Activated naive CD4-positive, alpha-beta T cell treated with anti-CD3 and anti-CD28 coated beads for 36 hours (primary cell): ENCODE data around the gene GJB6. TPM values are rescaled to one million over a fixed set of nuclear protein-coding genes. Genes with fewer than 3 reads are reported as not detected.

Source experiments
- CTCF ChIA-PET: fragments of 350-600 bp; sonication (Branson Sonifier 250); formaldehyde crosslinking; loops from one replicate; lab custom pipeline; 2021; ENCODE audit warnings: antibody characterized with exemption; lab: Charles Lee
- DNase-seq: peaks from one replicate; pipeline ENCODE4 v3.0.0-alpha.2; 2020
- H3K27ac Mint-ChIP-seq: one replicate; pipeline ENCODE4 v1.8.0; 2021; ENCODE audit warnings: mild to moderate bottlenecking, mixed read lengths
- H3K27me3 Mint-ChIP-seq: one replicate; pipeline ENCODE4 v1.8.0; 2021; ENCODE audit warnings: low read depth, mixed read lengths
- H3K36me3 Mint-ChIP-seq: one replicate; pipeline ENCODE4 v1.8.0; 2021; ENCODE audit warnings: low read depth, mixed read lengths
- H3K4me1 Mint-ChIP-seq: one replicate; pipeline ENCODE4 v1.8.0; 2021; ENCODE audit warnings: low read depth, mixed read lengths
- H3K4me3 Mint-ChIP-seq: one replicate; pipeline ENCODE4 v1.8.0; 2021; ENCODE audit warnings: mild to moderate bottlenecking, moderate library complexity, mixed read lengths
- H3K9me3 Mint-ChIP-seq: one replicate; pipeline ENCODE4 v1.8.0; 2021; ENCODE audit warnings: mixed read lengths
- intact Hi-C: fragments of 100-400 bp; cut with micrococcal nuclease; formaldehyde crosslinking; loops from one replicate; pipeline ENCODE4 v1.15.1; 2023
- total RNA-seq, 2 experiments: library from RNA; stranded (reverse); gene quantifications; one replicate each; pipeline ENCODE4 v1.2.3, GENCODE V29; 2021

GJB6 gene
- total RNA-seq, 2 experiments from 2014 or later: 0.30 to 0.50 TPM

DNA sequence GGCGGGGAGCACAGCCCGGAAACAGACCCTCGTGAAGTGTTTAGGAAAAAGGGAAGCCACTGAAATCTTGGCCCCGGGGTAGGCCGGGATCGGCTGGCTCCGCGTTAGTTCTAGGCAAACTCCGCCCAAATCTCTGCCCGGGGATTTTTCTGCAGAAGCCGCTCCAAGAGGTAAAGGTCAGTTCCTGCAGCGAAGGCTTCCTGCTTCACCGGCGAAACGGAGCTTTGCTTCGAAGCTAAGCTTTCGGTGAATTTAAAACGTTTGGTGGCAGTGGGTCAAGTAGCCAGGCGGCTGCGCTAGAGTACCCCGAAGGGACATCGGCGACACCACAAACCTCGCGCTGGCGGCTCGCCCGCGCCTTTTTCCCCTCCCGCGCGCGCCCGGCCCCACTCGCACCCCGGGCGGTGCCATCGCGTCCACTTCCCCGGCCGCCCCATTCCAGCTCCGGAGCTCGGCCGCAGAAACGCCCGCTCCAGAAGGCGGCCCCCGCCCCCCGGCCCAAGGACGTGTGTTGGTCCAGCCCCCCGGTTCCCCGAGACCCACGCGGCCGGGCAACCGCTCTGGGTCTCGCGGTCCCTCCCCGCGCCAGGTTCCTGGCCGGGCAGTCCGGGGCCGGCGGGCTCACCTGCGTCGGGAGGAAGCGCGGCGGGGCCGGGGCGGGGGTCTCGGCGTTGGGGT, 39.8 kb downstream of the GJB6 start:
- H3K27me3 Mint-ChIP-seq: peaks cover 45% of the 10 kb centered on the region
- no peaks in the 10 kb centered on the region for H3K36me3 Mint-ChIP-seq
- intact Hi-C loops: loop anchor here (2.0 kb wide), 1 partner anchor 711 kb away; the partner anchor contains the start of gene XPO4
- H3K27ac Mint-ChIP-seq: no peak overlapping the region
- peaks cover 13% of the 10 kb centered on the region for H3K4me1 Mint-ChIP-seq
- H3K9me3 Mint-ChIP-seq: no peaks in the 10 kb centered on the region
- CTCF ChIA-PET: interaction anchor here (1.5 to 2.9 kb wide), 2 partner anchors 10 to 302 kb away, joined by 4 to 14 read pairs; no protein-coding TSS in a partner anchor
- DNase-seq: peak; percentile 50
- peak overlapping the region; percentile 65 for H3K4me3 Mint-ChIP-seq

DNA sequence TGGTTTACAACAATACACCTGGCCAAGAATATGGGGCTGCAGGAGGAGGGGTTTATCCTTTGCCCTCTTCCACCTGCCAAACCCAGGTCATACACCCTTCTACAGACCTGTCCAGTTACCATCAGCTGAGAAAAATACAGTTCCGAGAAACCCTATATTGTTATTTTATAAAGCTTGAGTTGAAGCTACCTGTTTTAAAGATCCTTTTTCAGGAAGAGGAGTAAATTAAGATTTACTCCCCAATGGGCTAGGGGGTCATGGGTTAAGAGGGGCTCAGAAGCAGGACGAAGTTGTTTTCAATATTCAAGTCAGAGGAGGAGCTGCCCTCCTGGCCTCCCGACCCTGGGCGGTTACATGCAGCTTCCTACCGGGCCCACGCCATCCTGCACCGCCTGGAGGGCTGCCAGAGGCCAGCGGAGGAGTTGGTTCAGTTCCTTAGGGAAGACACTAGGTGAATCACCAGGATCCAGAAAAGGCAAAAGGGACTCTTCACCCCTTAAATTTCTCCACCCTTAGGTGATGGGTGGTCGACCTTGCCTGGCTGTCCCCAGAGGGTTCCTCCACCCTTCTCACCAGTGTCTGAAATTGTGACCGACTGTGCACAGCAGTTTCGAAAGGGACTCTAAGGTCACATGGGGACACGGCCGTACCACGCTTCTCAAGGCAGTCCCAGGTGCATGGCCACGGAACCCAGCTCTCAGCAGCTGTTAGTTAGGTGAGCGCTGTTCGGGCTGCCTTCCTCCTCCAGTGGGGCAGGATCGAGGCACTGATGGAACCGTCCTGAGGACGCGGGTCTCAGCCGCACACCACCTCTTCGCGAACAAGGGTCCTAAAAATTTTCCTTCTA, 40.6 kb downstream of the GJB6 start:
- intact Hi-C loops: loop anchor here (2.0 kb wide), 1 partner anchor 711 kb away; the partner anchor contains the start of gene XPO4
- H3K27ac Mint-ChIP-seq: no peak overlapping the region
- H3K36me3 Mint-ChIP-seq: no peaks in the 10 kb centered on the region
- CTCF ChIA-PET: interaction anchor here (0.6 to 2.9 kb wide), 4 partner anchors 9 to 303 kb away, joined by 3 to 14 read pairs (median 4); no protein-coding TSS in a partner anchor
- H3K27me3 Mint-ChIP-seq: peaks cover 39% of the 10 kb centered on the region
- H3K4me3 Mint-ChIP-seq: peak overlapping the region; percentile 65
- H3K9me3 Mint-ChIP-seq: no peaks in the 10 kb centered on the region
- peaks cover 13% of the 10 kb centered on the region for H3K4me1 Mint-ChIP-seq
- no peak for DNase-seq

DNA sequence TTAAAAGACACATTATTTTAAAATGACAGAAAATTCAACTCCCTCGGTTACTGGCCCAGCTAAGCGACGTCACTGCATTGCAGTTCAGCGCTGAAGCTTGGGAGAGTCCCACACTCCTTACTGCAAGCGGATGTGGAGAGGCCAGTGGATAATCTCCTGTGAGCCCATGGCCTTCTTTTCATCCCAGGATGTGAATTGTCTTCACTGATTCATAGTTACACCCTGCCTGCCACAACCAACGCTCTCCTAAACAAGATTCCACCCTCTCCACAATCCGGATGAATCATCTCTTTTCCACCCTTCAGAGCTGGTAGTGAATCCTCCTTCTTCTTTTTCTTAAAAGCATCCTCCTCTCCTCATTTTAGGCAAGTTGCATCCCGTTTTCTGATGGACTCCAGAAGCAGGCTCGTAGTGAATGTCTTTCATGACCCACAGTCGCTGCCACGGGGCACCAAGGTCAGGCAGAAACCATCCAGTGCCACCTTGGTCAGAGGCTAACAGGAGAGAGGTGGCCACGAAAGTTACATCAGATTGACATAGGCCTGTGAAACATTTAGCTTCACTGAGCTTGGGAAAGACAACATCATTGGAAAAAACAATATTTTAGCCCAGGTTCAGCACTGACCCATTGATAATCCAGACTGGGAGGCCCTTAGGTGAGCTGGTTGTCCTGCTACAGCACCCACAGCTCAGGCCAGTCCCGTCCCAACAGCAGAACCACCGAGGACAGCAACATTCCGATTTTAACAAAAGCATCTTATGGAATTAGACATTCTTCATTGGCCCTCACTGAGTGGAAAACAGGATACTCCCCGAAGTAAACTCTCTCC, 41.4 kb downstream of the GJB6 start:
- intact Hi-C loops: no loop called here

DNA sequence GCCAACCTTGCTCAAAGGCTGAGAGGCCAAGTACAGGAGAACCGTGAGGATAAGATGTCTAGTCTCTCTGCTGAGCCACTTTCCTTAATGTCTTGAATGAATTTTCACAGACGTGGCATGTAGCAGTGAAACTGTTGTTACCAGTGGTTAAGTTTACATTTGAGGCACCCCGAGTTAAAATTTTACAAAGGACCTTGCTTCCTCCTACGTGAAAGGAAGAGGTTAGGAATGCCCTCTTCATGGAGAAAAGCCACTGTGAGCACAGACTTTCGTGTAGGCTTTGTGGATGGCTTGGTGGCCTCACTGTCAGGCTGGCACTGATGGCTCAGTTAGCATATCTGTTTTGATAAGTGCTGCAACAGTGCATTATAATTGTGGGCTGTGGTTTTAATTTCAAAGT, 42.0 kb downstream of the GJB6 start:
- intact Hi-C loops: no loop called here
- Mint-ChIP-seq H3K4me1 (peaks cover 13% of the 10 kb centered on the region), H3K27me3 (peaks cover 29% of the 10 kb centered on the region), H3K36me3 (no peaks in the 10 kb centered on the region), H3K9me3 (no peaks in the 10 kb centered on the region), H3K27ac (no peak overlapping the region), H3K4me3 (no peak overlapping the region)
- CTCF ChIA-PET: interaction anchor here (0.6 to 2.9 kb wide), 4 partner anchors 8 to 633 kb away, joined by 3 to 14 read pairs (median 4); no protein-coding TSS in a partner anchor
- no peak for DNase-seq

More for the DNA sequence above, 41.4 kb downstream of the GJB6 start:
- Mint-ChIP-seq H3K4me1 (peaks cover 13% of the 10 kb centered on the region), H3K27ac (no peak overlapping the region), H3K27me3 (peaks cover 35% of the 10 kb centered on the region), H3K9me3 (no peaks in the 10 kb centered on the region), H3K36me3 (no peaks in the 10 kb centered on the region), H3K4me3 (no peak overlapping the region)
- DNase-seq: no peak
- CTCF ChIA-PET: interaction anchor here (1.5 to 2.9 kb wide), 3 partner anchors 8 to 304 kb away, joined by 3 to 14 read pairs (median 4); no protein-coding TSS in a partner anchor

DNA sequence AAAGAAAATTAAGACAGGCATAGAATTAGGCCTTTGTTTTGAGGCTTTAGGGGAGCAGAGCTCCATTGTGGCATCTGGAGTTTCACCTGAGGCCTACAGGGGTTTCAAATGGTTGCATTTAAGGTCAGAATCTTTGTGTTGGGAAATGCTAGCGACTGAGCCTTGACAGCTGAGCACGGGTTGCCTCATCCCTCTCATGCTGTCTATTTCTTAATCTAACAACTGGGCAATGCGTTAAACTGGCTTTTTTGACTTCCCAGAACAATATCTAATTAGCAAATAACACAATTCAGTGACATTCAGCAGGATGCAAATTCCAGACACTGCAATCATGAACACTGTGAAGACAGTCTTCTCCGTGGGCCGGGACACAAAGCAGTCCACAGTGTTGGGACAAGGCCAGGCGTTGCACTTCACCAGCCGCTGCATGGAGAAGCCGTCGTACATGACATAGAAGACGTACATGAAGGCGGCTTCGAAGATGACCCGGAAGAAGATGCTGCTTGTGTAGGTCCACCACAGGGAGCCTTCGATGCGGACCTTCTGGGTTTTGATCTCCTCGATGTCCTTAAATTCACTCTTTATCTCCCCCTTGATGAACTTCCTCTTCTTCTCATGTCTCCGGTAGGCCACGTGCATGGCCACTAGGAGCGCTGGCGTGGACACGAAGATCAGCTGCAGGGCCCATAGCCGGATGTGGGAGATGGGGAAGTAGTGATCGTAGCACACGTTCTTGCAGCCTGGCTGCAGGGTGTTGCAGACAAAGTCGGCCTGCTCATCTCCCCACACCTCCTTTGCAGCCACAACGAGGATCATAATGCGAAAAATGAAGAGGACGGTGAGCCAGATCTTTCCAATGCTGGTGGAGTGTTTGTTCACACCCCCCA, 43.2 kb downstream of the GJB6 start:
- peaks cover 3% of the 10 kb centered on the region for H3K4me1 Mint-ChIP-seq
- no peak overlapping the region for H3K27ac Mint-ChIP-seq
- peaks cover 18% of the 10 kb centered on the region for H3K27me3 Mint-ChIP-seq
- no peak overlapping the region for H3K4me3 Mint-ChIP-seq
- no peaks in the 10 kb centered on the region for H3K36me3 Mint-ChIP-seq
- intact Hi-C loops: no loop called here
- CTCF ChIA-PET: interaction anchor here (0.8 to 1.0 kb wide), 2 partner anchors 8 to 35 kb away, joined by 3 to 4 read pairs; no protein-coding TSS in a partner anchor
- peak; percentile 20 for DNase-seq
- H3K9me3 Mint-ChIP-seq: no peaks in the 10 kb centered on the region

DNA sequence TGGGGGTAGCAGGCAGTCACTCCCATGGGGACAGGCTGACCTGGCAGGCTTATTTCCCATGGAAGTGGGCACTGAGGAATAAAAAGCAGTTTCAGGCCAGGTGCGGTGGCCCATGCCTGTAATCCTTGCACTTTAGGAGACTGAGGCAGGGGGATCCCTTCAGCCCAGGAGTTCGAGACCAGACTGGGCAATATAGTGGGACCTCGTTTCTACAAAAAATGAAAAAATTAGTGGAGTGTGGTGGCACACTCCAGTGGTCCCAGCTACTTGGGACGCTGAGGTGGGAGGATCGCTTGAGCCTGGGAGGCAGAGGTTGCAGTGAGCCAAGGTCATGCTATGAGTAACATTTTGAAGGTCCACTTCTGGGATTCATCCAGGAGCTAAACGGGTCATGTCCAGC, 45.3 kb downstream of the GJB6 start:
- Mint-ChIP-seq H3K27ac (no peak overlapping the region), H3K9me3 (no peaks in the 10 kb centered on the region), H3K4me1 (no peaks in the 10 kb centered on the region), H3K27me3 (peaks cover 10% of the 10 kb centered on the region), H3K4me3 (no peak overlapping the region), H3K36me3 (no peaks in the 10 kb centered on the region)
- CTCF ChIA-PET: interaction anchor here (1.1 to 2.6 kb wide), 3 partner anchors 8 to 306 kb away, joined by 4 to 9 read pairs (median 7); no protein-coding TSS in a partner anchor
- no peak for DNase-seq
- intact Hi-C loops: no loop called here

DNA sequence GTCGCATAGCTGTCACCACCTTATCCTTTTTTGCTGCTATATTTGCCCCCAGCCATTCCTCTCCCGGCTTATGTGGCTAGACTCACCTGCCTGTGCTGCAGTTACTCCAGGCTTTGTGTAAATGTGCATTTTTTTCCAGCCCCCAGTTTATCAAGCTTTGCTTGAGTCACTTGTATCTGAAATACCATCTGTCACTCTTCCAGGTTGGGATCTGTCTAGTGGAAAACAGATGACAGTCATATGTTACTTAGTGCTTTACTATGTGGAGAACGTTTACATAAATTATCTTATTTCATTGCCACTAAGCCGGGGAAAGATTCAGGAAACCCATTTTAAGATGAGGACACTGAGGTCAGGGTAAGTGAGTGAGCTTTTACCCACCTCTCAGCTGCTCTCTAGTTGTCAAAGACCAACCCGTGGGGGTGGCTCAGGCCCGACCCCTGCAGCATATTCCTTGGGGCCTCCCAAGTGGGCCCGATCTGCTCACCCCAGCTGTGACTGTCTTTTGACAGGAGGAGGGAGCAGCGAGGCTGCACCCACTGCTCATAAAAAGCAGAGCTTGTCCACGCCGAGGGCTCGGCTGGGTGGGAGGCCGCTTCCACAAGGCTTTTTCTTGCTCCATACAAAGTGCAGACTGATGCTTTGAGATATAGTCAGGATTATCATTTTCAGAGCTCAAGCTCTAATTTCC, 46.6 kb downstream of the GJB6 start:
- no peak for DNase-seq
- CTCF ChIA-PET: interaction anchor here (0.6 to 2.6 kb wide), 5 partner anchors 10 to 19 kb away, joined by 3 to 9 read pairs (median 5); no protein-coding TSS in a partner anchor
- peaks cover 5% of the 10 kb centered on the region for H3K27me3 Mint-ChIP-seq
- H3K4me3 Mint-ChIP-seq: no peak overlapping the region
- intact Hi-C loops: no loop called here
- H3K27ac Mint-ChIP-seq: no peak overlapping the region
- no peaks in the 10 kb centered on the region for H3K36me3 Mint-ChIP-seq
- no peaks in the 10 kb centered on the region for H3K9me3 Mint-ChIP-seq
- no peaks in the 10 kb centered on the region for H3K4me1 Mint-ChIP-seq

DNA sequence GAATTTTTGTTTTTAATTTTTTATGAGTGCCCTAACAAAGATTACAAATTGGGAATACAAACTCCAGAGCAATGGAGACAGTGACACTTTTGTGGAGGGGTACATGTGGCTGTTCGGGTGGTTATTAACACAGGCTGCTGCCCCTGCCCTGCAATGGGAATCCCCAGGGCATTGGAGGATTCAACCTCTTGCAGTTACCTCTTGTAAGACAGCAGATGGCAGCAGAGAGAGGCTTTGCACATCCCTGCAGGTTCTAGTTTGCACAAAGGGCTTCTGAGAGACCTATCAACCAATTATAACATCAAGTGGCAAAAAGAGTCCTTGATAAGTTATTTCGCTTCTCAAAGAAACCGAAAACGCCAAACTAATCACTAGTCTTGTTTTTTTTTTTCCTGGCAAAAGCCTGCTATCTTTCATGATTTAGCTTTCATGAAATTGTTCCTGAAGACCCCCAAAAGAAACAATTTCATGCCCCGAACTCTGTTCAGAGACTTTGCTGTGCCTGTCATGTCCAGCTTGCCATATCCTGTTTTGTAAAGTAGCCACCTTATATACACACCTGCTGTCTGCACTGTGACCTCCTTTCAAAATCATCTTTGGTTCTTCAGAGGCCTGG, 49.8 kb downstream of the GJB6 start:
- CTCF ChIA-PET: interaction anchor here (0.6 to 2.2 kb wide), 15 partner anchors 9 to 667 kb away, joined by 3 to 14 read pairs (median 4); no protein-coding TSS in a partner anchor
- no peaks in the 10 kb centered on the region for H3K9me3 Mint-ChIP-seq
- H3K27me3 Mint-ChIP-seq: peaks cover 30% of the 10 kb centered on the region
- DNase-seq: peak; percentile 54
- H3K4me1 Mint-ChIP-seq: no peaks in the 10 kb centered on the region
- no peak overlapping the region for H3K27ac Mint-ChIP-seq
- no peaks in the 10 kb centered on the region for H3K36me3 Mint-ChIP-seq
- H3K4me3 Mint-ChIP-seq: no peak overlapping the region
- intact Hi-C loops: loop anchor here (1.0 kb wide), 4 partner anchors 307 to 743 kb away; no protein-coding TSS in a partner anchor

DNA sequence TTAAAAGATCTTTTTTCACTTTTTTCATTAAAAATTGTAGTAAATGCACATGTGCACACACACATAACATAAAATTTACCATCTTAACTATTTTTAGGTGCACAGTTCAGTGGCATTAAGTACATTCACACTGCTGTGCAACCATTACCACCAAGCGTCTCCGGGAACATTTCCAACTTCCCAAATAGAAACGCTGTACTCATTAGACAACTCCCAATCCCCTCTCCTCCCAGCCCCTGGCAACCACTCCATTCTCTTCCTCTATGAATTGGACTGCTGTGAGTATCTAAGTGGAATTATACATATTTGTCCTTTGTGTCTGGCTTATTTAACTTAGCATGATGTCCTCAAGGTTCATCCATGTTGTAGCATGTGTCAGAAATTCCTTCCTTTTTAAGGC, 50.9 kb downstream of the GJB6 start:
- Mint-ChIP-seq H3K9me3 (no peaks in the 10 kb centered on the region), H3K4me3 (no peak overlapping the region), H3K4me1 (no peaks in the 10 kb centered on the region), H3K36me3 (no peaks in the 10 kb centered on the region), H3K27me3 (peaks cover 39% of the 10 kb centered on the region), H3K27ac (no peak overlapping the region)
- DNase-seq: no peak
- intact Hi-C loops: no loop called here
- CTCF ChIA-PET: interaction anchor here (1.3 to 2.2 kb wide), 4 partner anchors 9 to 302 kb away, joined by 4 to 14 read pairs (median 6); no protein-coding TSS in a partner anchor

DNA sequence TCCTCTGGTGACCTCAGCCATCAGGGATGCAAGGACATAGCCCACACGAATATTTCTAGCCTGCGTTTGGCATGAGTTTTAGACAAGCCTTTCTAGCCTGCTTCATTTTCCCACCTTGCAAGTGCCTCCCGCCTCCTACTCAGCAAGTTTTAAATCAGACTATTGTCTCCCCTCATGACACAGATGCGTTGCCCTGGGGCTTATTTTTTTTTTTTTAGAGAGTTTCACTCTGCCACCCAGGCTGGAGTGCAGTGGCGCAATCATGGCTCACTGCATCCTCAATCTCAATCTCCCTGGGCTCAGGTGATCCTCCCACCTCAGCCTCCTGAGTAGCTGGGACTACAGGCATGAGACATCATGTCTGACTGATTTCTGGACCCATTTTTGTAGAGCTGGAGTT, 54.0 kb downstream of the GJB6 start:
- CTCF ChIA-PET: interaction anchor here (0.7 kb wide), 1 partner anchor 9 kb away, joined by 4 read pairs; no protein-coding TSS in a partner anchor
- no peak for DNase-seq
- no peak overlapping the region for H3K4me3 Mint-ChIP-seq
- intact Hi-C loops: no loop called here
- H3K27ac Mint-ChIP-seq: no peak overlapping the region
- H3K27me3 Mint-ChIP-seq: peaks cover 60% of the 10 kb centered on the region
- H3K9me3 Mint-ChIP-seq: no peaks in the 10 kb centered on the region
- H3K36me3 Mint-ChIP-seq: no peaks in the 10 kb centered on the region
- H3K4me1 Mint-ChIP-seq: peaks cover 21% of the 10 kb centered on the region
